GM12865 (cell line): ENCODE results near the gene AP5Z1.

ENCODE experiments used
- DNase-seq: peaks from one replicate; pipeline ENCODE4 v3.0.0; 2010; ENCODE audit warnings: low read depth
- H3K4me3 ChIP-seq: 2 replicates; pipeline ENCODE4 v1.5.1; 2011; ENCODE audit warnings: mild to moderate bottlenecking, low read depth, low read length, control low read depth
- TF ChIP-seq, protein P1 (sequence below): IDR thresholded peaks from 2 replicates; pipeline ENCODE4 v1.5.1; 2011; ENCODE audit warnings: low read length, control low read depth, low read depth, inconsistent platforms; ENCODE audit not compliant: insufficient read depth; ENCODE audit errors: missing control alignments

Gene AP5Z1

GRCh38 chr7:4782333-4783291 is 7.2 kb downstream of the AP5Z1 start:
- H3K4me3 ChIP-seq, result no peak overlapping the region
- no peak for DNase-seq
- TF ChIP-seq, protein P1, sequence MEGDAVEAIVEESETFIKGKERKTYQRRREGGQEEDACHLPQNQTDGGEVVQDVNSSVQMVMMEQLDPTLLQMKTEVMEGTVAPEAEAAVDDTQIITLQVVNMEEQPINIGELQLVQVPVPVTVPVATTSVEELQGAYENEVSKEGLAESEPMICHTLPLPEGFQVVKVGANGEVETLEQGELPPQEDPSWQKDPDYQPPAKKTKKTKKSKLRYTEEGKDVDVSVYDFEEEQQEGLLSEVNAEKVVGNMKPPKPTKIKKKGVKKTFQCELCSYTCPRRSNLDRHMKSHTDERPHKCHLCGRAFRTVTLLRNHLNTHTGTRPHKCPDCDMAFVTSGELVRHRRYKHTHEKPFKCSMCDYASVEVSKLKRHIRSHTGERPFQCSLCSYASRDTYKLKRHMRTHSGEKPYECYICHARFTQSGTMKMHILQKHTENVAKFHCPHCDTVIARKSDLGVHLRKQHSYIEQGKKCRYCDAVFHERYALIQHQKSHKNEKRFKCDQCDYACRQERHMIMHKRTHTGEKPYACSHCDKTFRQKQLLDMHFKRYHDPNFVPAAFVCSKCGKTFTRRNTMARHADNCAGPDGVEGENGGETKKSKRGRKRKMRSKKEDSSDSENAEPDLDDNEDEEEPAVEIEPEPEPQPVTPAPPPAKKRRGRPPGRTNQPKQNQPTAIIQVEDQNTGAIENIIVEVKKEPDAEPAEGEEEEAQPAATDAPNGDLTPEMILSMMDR, result no peak

GRCh38 chr7:4783292-4783652 is 7.8 kb downstream of the AP5Z1 start:
- TF ChIP-seq, protein P1, result no peak
- H3K4me3 ChIP-seq, result no peak overlapping the region
- no peak for DNase-seq

- no peak for DNase-seq
- TF ChIP-seq, protein P1, result no peak
- no peak overlapping the region for H3K4me3 ChIP-seq
Measured at GRCh38 chr7:4783762-4784351, 8.4 kb downstream of the AP5Z1 start.

GRCh38 chr7:4784799-4785198 is 9.4 kb downstream of the AP5Z1 start:
- TF ChIP-seq, protein P1, result no peak
- no peak overlapping the region for H3K4me3 ChIP-seq
- no peak for DNase-seq

DNA sequence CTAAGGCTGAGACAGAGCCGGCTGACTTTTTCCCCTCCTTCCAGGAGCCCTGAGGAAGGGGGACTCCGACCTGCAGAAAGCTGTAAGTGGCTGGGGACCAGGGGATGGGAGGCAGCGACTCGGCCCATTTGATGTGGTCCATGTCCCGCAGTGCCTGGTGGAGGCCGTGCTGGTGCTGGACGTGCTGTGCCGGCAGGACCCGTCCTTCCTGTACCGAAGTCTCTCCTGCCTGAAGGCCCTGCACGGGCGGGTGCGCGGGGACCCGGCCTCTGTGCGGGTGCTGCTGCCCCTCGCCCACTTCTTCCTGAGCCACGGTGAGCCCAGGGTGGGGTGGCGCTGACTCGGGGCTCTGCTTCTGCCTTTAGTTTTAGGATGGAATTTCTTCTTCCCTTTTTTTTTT is 9.9 kb downstream of the AP5Z1 start:
- TF ChIP-seq, protein P1, result no peak
- no peak for DNase-seq
- no peak overlapping the region for H3K4me3 ChIP-seq

DNA sequence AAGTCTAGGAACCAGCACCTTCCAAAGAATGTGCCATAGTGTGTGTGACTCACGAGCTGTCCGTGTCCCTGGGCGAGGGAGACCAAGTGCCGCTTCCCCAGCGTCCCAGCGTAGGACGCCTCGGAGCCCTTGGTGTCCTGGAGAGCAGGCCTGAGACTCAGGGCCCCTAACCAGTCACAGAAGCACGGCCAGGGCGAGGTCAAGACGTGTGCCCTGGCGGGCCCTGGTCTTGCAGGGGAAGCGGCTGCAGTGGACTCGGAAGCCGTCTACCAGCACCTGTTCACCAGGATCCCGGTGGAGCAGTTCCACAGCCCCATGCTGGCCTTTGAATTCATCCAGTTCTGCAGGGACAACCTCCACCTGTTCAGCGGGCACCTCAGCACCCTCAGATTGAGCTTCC is 10.6 kb downstream of the AP5Z1 start:
- TF ChIP-seq, protein P1, result no peak
- DNase-seq, result no peak

More for the DNA sequence above, 10.6 kb downstream of the AP5Z1 start:
- H3K4me3 ChIP-seq, result no peak overlapping the region
